HCT116 (cell line): ENCODE data around the gene CFAP57. TPM values are rescaled to one million over a fixed set of nuclear protein-coding genes. Genes with fewer than 3 reads are reported as not detected.

ENCODE experiments used
- ATAC-seq: fragments of 200-7000 bp; cut with Tn5 transposase; 2 replicates; pipeline ENCODE4 v1.9.1; 2020; ENCODE audit warnings: mild to moderate bottlenecking, moderate library complexity
- BruUV-seq: library from RNA; stranded (reverse); fragments of 400-500 nt; replicated peaks from 2 replicates; lab custom pipeline; 2021; lab: Mats Ljungman, UMichigan
- CTCF ChIA-PET: fragments of 300-600 bp; sonication (Branson Sonifier 250); formaldehyde crosslinking; loops from one replicate; lab custom pipeline; 2021; ENCODE audit warnings: antibody characterized with exemption; lab: Charles Lee
- POLR2A ChIA-PET: fragments of 300-600, 350-600 bp; sonication (Branson Sonifier 250); formaldehyde crosslinking; loops from one replicate; lab custom pipeline; 2021; ENCODE audit warnings: antibody characterized with exemption; lab: Charles Lee
- RAD21 ChIA-PET, 2 experiments: fragments of 300-600 bp; sonication (Branson Sonifier 250); formaldehyde crosslinking; loops; one replicate each; lab custom pipeline; 2023; ENCODE audit warnings: low total read pairs in 2 of 2; ENCODE audit not compliant: uncharacterized antibody in 2 of 2, unreplicated experiment in 2 of 2, low non-redundant PET in 1 of 2; lab: Charles Lee
- DNase-seq: peaks from one replicate; pipeline ENCODE4 v3.0.0-alpha.2; 2010; ENCODE audit warnings: low read depth, low spot score
- H2AFZ ChIP-seq: fragments of 200-600 bp; shearing (Covaris generic), sonication (generic); 2 replicates; pipeline ENCODE4 v1.6.1; 2017; ENCODE audit warnings: low read depth, mixed run types, mixed read lengths, antibody characterized with exemption, low read length; ENCODE audit not compliant: poor library complexity, severe bottlenecking
- H3K27ac ChIP-seq: 2 replicates; pipeline ENCODE4 v1.5.1; 2012; ENCODE audit warnings: low read depth, low read length
- H3K27me3 ChIP-seq: fragments of 200-600 bp; sonication (generic); 2 replicates; pipeline ENCODE4 v1.6.1; 2016; ENCODE audit warnings: mixed run types, low read length, mixed read lengths; ENCODE audit not compliant: insufficient read depth
- H3K36me3 ChIP-seq, 2 experiments: fragments of 200-500 bp in 1 of 2; fragments of 200-600 bp in 1 of 2; sonication (Bioruptor generic) in 1 of 2; sonication (generic) in 1 of 2; 2 replicates each; pipeline versions ENCODE4 v1.5.1 to v1.6.1; 2014 to 2016; ENCODE audit warnings: low read length in 2 of 2, inconsistent platforms in 1 of 2, mixed read lengths in 1 of 2, mixed run types in 1 of 2; ENCODE audit not compliant: insufficient read depth in 2 of 2, control insufficient read depth in 1 of 2
- H3K4me1 ChIP-seq, 2 experiments: fragments of 200-600 bp in 1 of 2; sonication (generic) in 1 of 2; 2 replicates each; pipeline versions ENCODE4 v1.5.1 to v1.6.1; 2012 to 2017; ENCODE audit warnings: low read length in 2 of 2, inconsistent platforms in 1 of 2, mild to moderate bottlenecking in 1 of 2, mixed read lengths in 1 of 2, mixed run types in 1 of 2, moderate library complexity in 1 of 2; ENCODE audit not compliant: insufficient read depth in 2 of 2, control insufficient read depth in 1 of 2
- H3K4me2 ChIP-seq: fragments of 200-600 bp; sonication (generic); 2 replicates; pipeline ENCODE4 v1.6.1; 2017; ENCODE audit warnings: mixed run types, low read length, mixed read lengths
- H3K4me3 ChIP-seq, 2 experiments: fragments of 200-600 bp in 1 of 2; sonication (generic) in 1 of 2; replicated peaks in 1 of 2; 2 replicates each; pipeline ENCODE4 v1.5.1; 2011 to 2016; ENCODE audit warnings: low read length in 2 of 2, control low read depth in 1 of 2, low read depth in 1 of 2, mild to moderate bottlenecking in 1 of 2, mixed read lengths in 1 of 2, mixed run types in 1 of 2
- H3K79me2 ChIP-seq: fragments of 200-600 bp; sonication (generic); 2 replicates; pipeline ENCODE4 v1.6.1; 2017; ENCODE audit warnings: mild to moderate bottlenecking, mixed run types, low read length, moderate library complexity, mixed read lengths; ENCODE audit not compliant: insufficient read depth
- H3K9ac ChIP-seq: fragments of 200-600 bp; sonication (generic); 2 replicates; pipeline ENCODE4 v1.6.1; 2016; ENCODE audit warnings: low read length, mixed read lengths
- H3K9me2 ChIP-seq: fragments of 200-600 bp; sonication (generic), shearing (Covaris generic); 2 replicates; pipeline ENCODE4 v1.6.1; 2017; ENCODE audit warnings: mixed run types, mild to moderate bottlenecking, moderate library complexity; ENCODE audit not compliant: insufficient read depth
- H3K9me3 ChIP-seq, 2 experiments: fragments of 200-500 bp in 1 of 2; fragments of 200-600 bp in 1 of 2; sonication (Bioruptor generic) in 1 of 2; sonication (generic) in 1 of 2; 2 replicates each; pipeline ENCODE4 v1.6.1; 2014 to 2017; ENCODE audit warnings: low read length in 2 of 2, mixed read lengths in 2 of 2, inconsistent platforms in 1 of 2, low read depth in 1 of 2, mild to moderate bottlenecking in 1 of 2, mixed run types in 1 of 2, moderate library complexity in 1 of 2; ENCODE audit not compliant: control insufficient read depth in 1 of 2, insufficient read depth in 1 of 2
- H4K20me1 ChIP-seq: fragments of 200-600 bp; sonication (generic), shearing (Covaris generic); 2 replicates; pipeline ENCODE4 v1.6.1; 2017; ENCODE audit warnings: mixed run types, mild to moderate bottlenecking, moderate library complexity; ENCODE audit not compliant: insufficient read depth
- ATF3 ChIP-seq: IDR thresholded peaks from 2 replicates; pipeline ENCODE4 v1.6.1; 2012
- CBX3 ChIP-seq: IDR thresholded peaks from 2 replicates; pipeline ENCODE4 v1.6.1; 2012; ENCODE audit warnings: low read depth
- EGR1 ChIP-seq: IDR thresholded peaks from 2 replicates; pipeline ENCODE4 v1.6.1; 2012; ENCODE audit warnings: low read depth
- ELF1 ChIP-seq: IDR thresholded peaks from 2 replicates; pipeline ENCODE4 v1.6.1; 2012; ENCODE audit warnings: low read depth, borderline replicate concordance
- EZH2 ChIP-seq: fragments of 200-600 bp; sonication (generic); IDR thresholded peaks from 2 replicates; pipeline ENCODE4 v1.6.1; 2017; ENCODE audit warnings: antibody characterized with exemption, mixed run types
- POLR2A ChIP-seq: IDR thresholded peaks from 2 replicates; pipeline ENCODE4 v1.7.0; 2011; ENCODE audit warnings: borderline replicate concordance; ENCODE audit not compliant: insufficient read depth, insufficient read length; ENCODE audit errors: extremely low read depth
- POLR2AphosphoS5 ChIP-seq: IDR thresholded peaks from 2 replicates; pipeline ENCODE4 v1.6.1; 2011; ENCODE audit warnings: mild to moderate bottlenecking, low read depth, low read length, moderate library complexity
- RAD21 ChIP-seq: IDR thresholded peaks from 2 replicates; pipeline ENCODE4 v1.6.1; 2012; ENCODE audit warnings: low read depth, mild to moderate bottlenecking
- SP1 ChIP-seq: IDR thresholded peaks from 2 replicates; pipeline ENCODE4 v1.6.1; 2012; ENCODE audit warnings: low read depth
- YY1 ChIP-seq: IDR thresholded peaks from 2 replicates; pipeline ENCODE4 v1.6.1; 2011; ENCODE audit warnings: low read length, low read depth, moderate library complexity, mild to moderate bottlenecking; ENCODE audit not compliant: insufficient replicate concordance; ENCODE audit errors: extremely low read depth
- intact Hi-C: fragments of 100-400 bp; cut with micrococcal nuclease; formaldehyde crosslinking; loops from 2 replicates; pipeline ENCODE4 v1.10.0; 2022
- total RNA-seq: library from RNA; stranded (reverse); gene quantifications from one replicate; pipeline ENCODE4 v1.2.1, GENCODE V29; 2021; ENCODE audit not compliant: unreplicated experiment
- TF ChIP-seq, protein P1 (sequence below): IDR thresholded peaks from 2 replicates; pipeline ENCODE4 v1.6.1; 2012; ENCODE audit warnings: low read depth
- TF ChIP-seq, protein P2 (sequence below), 3 experiments: fragments of 200-600 bp in 1 of 3; sonication (generic) in 1 of 3; IDR thresholded peaks in 2 of 3; conservative IDR thresholded peaks in 1 of 3; 2 replicates each; pipeline ENCODE4 v1.5.1; 2012 to 2017; ENCODE audit warnings: low read depth in 2 of 3, low read length in 2 of 3, antibody characterized with exemption in 1 of 3, borderline replicate concordance in 1 of 3, control low read depth in 1 of 3, mild to moderate bottlenecking in 1 of 3, mixed read lengths in 1 of 3, mixed run types in 1 of 3, moderate library complexity in 1 of 3; ENCODE audit not compliant: insufficient read depth in 1 of 3

The CFAP57 gene
- total RNA-seq, 1 experiment from 2014 or later = 0.49 TPM

- H3K36me3 ChIP-seq = 0 out of 4 replicates have a peak, but pooled peaks cover 0 to 2% of the 10 kb centered on the region in 2 experiments
- TF ChIP-seq ELF1 (no peak), POLR2A (no peak), ATF3 (no peak), POLR2AphosphoS5 (peak; percentile 72), EZH2 (no peak), CBX3 (peak; percentile 51; the same call in 1 of the 2 replicates), RAD21 (peak; percentile 45; the same call in 1 of the 2 replicates), SP1 (peak; percentile 51), EGR1 (peak; percentile 90), YY1 (no peak)
- TF ChIP-seq, protein P1, sequence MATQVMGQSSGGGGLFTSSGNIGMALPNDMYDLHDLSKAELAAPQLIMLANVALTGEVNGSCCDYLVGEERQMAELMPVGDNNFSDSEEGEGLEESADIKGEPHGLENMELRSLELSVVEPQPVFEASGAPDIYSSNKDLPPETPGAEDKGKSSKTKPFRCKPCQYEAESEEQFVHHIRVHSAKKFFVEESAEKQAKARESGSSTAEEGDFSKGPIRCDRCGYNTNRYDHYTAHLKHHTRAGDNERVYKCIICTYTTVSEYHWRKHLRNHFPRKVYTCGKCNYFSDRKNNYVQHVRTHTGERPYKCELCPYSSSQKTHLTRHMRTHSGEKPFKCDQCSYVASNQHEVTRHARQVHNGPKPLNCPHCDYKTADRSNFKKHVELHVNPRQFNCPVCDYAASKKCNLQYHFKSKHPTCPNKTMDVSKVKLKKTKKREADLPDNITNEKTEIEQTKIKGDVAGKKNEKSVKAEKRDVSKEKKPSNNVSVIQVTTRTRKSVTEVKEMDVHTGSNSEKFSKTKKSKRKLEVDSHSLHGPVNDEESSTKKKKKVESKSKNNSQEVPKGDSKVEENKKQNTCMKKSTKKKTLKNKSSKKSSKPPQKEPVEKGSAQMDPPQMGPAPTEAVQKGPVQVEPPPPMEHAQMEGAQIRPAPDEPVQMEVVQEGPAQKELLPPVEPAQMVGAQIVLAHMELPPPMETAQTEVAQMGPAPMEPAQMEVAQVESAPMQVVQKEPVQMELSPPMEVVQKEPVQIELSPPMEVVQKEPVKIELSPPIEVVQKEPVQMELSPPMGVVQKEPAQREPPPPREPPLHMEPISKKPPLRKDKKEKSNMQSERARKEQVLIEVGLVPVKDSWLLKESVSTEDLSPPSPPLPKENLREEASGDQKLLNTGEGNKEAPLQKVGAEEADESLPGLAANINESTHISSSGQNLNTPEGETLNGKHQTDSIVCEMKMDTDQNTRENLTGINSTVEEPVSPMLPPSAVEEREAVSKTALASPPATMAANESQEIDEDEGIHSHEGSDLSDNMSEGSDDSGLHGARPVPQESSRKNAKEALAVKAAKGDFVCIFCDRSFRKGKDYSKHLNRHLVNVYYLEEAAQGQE = no peak
- TF ChIP-seq, protein P2, sequence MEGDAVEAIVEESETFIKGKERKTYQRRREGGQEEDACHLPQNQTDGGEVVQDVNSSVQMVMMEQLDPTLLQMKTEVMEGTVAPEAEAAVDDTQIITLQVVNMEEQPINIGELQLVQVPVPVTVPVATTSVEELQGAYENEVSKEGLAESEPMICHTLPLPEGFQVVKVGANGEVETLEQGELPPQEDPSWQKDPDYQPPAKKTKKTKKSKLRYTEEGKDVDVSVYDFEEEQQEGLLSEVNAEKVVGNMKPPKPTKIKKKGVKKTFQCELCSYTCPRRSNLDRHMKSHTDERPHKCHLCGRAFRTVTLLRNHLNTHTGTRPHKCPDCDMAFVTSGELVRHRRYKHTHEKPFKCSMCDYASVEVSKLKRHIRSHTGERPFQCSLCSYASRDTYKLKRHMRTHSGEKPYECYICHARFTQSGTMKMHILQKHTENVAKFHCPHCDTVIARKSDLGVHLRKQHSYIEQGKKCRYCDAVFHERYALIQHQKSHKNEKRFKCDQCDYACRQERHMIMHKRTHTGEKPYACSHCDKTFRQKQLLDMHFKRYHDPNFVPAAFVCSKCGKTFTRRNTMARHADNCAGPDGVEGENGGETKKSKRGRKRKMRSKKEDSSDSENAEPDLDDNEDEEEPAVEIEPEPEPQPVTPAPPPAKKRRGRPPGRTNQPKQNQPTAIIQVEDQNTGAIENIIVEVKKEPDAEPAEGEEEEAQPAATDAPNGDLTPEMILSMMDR (IDR thresholded peaks at IDR 0.05 in 2 of 3, conservative IDR thresholded peaks at IDR 0.05 in 1 of 3; ENCODE audit: borderline replicate concordance in 1 of 3, insufficient read depth in 1 of 3, low read depth in 2 of 3, low read length in 2 of 3) = peak in 2 of 3 experiments; percentile 75 to 76; a peak in 4 of 6 replicates
- POLR2A ChIA-PET = interaction anchor here (0.6 to 1.5 kb wide), 6 partner anchors 9 to 104 kb away, joined by 3 to 12 read pairs (median 4); partner anchors contain the start of genes CDC20 and ELOVL1
- H3K27me3 ChIP-seq = 0 out of 2 replicates have a peak, but pooled peaks cover 3% of the 10 kb centered on the region
- no peaks in the 10 kb centered on the region for H3K9me2 ChIP-seq
- H3K9me3 ChIP-seq = no peaks in the 10 kb centered on the region
- ATAC-seq = peak; percentile 97
- peak within 1 kb of the TSS; percentile 28 for H2AFZ ChIP-seq
- H3K9ac ChIP-seq = peak within 1 kb of the TSS; percentile 56
- peaks cover 14 to 27% of the 10 kb centered on the region in 2 experiments; a peak in 3 of 4 replicates for H3K4me1 ChIP-seq
- no TSS peak for BruUV-seq
- CTCF ChIA-PET = interaction anchor here (0.8 to 1.6 kb wide), 11 partner anchors 8 to 211 kb away, joined by 3 to 15 read pairs (median 4); partner anchors contain the start of gene CDC20
- no peaks in the 10 kb centered on the region for H3K79me2 ChIP-seq
- intact Hi-C loops = no loop called here
- H3K4me3 ChIP-seq = peak within 1 kb of the TSS; percentile 70 to 72
- H3K4me2 ChIP-seq = peak within 1 kb of the TSS; percentile 89
- no peaks in the 10 kb centered on the region for H4K20me1 ChIP-seq
- peak within 1 kb of the TSS; percentile 55 for H3K27ac ChIP-seq
- RAD21 ChIA-PET = interaction anchor here in 1 of 2 experiments (0.7 to 1.5 kb wide), 3 partner anchors 45 to 129 kb away, joined by 3 to 4 read pairs (median 3); partner anchors contain the start of gene CDC20
- peak; percentile 81 for DNase-seq
Measured at GRCh38 chr1:43285269-43285990, 113.3 kb downstream of the CFAP57 start, which contains the start of gene C1orf210. C1orf210 (minus strand) TSS chr1:43285581; CDS start chr1:43283270, 2,311 bp downstream.
